Right lobe of liver (tissue), 6 donors: Measurements from ENCODE around the gene PHEX. TPM values are rescaled to one million over a fixed set of nuclear protein-coding genes. Genes with fewer than 3 reads are reported as not detected.

Source experiments
- ATAC-seq, 4 donors: fragments of 200-7000 bp; cut with Tn5 transposase; one replicate each; pipeline ENCODE4 v1.9.1; 2020; ENCODE audit warnings: mild to moderate bottlenecking in 4 of 4, moderate library complexity in 4 of 4
- DNase-seq, 3 donors: peaks; one replicate each; pipeline ENCODE4 v3.0.0-alpha.2; 2020
- H3K27ac ChIP-seq, 3 donors: fragments of 200-600 bp; one replicate each; pipeline ENCODE4 v1.8.0; 2022
- H3K27me3 ChIP-seq, 2 donors: fragments of 200-600 bp; one replicate each; pipeline ENCODE4 v1.8.0; 2022
- H3K36me3 ChIP-seq, 4 donors: fragments of 200-600 bp; sonication (generic) in 1 of 4; one replicate each; pipeline versions ENCODE4 v1.5.1 to v1.8.0; 2017 to 2022; ENCODE audit warnings: control low read depth in 1 of 4
- H3K4me1 ChIP-seq, 4 donors: fragments of 200-600 bp; sonication (generic) in 1 of 4; one replicate each; pipeline versions ENCODE4 v1.5.1 to v1.8.0; 2017 to 2022; ENCODE audit warnings: control low read depth in 1 of 4
- H3K4me3 ChIP-seq, 3 donors: fragments of 200-600 bp; one replicate each; pipeline ENCODE4 v1.8.0; 2022
- H3K9me3 ChIP-seq, 4 donors: fragments of 200-600 bp; sonication (generic) in 1 of 4; one replicate each; pipeline versions ENCODE4 v1.5.1 to v1.8.0; 2017 to 2022; ENCODE audit warnings: control low read depth in 1 of 4
- POLR2A ChIP-seq: fragments of 450-650 bp; IDR thresholded peaks from one replicate; pipeline ENCODE4 v1.6.1; 2017; ENCODE audit warnings: antibody characterized with exemption, mild to moderate bottlenecking
- WGBS: methylation state at CpG from one replicate; pipeline ENCODE4 v1.1.6; 2018; ENCODE audit warnings: low coverage, low lambda C conversion rate; ENCODE audit not compliant: insufficient coverage; ENCODE audit errors: missing lambda C conversion rate; 5-methylcytosine and 5-hydroxymethylcytosine counted together
- intact Hi-C, 2 donors: fragments of 100-400 bp; cut with DNase I; formaldehyde crosslinking; loops; one replicate each; pipeline versions ENCODE4 v1.11.2 to v1.14.1; 2022
- total RNA-seq, 6 experiments: library from RNA; depleted of rRNA in 2 of 6; stranded (reverse); fragments of >200 nt in 2 of 6; fragmentation: NEBNext Ultra II Directional in 3 of 6; extraction: Animal tissue kit (Norgen Biotek cat#: 25700) in 3 of 6; gene quantifications; one replicate each; pipeline versions ENCODE4 v1.1.0 to v1.2.4, GENCODE V29; 2016 to 2023
- TF ChIP-seq, protein P1 (sequence below), 4 donors: fragments of 200-600 bp in 3 of 4; fragments of 450-650 bp in 1 of 4; IDR thresholded peaks; one replicate each; pipeline versions ENCODE4 v1.5.1 to v1.8.0; 2016 to 2022; ENCODE audit warnings: antibody characterized with exemption in 4 of 4, mild to moderate bottlenecking in 2 of 4
- donor health status: DM: no; HTN: yes; CAD: no.
- donor health status: DM: no; HTN: no; CAD: no.
- donor health status: DM: no; HTN: no; CAD: no.
- donor health status: DM: no; HTN: yes; CAD: no.
- donor health status: DM: no; HTN: yes; CAD: no.

Gene PHEX
- total RNA-seq, 6 experiments from 2014 or later, result 0.13 TPM; not detected in 5

DNA sequence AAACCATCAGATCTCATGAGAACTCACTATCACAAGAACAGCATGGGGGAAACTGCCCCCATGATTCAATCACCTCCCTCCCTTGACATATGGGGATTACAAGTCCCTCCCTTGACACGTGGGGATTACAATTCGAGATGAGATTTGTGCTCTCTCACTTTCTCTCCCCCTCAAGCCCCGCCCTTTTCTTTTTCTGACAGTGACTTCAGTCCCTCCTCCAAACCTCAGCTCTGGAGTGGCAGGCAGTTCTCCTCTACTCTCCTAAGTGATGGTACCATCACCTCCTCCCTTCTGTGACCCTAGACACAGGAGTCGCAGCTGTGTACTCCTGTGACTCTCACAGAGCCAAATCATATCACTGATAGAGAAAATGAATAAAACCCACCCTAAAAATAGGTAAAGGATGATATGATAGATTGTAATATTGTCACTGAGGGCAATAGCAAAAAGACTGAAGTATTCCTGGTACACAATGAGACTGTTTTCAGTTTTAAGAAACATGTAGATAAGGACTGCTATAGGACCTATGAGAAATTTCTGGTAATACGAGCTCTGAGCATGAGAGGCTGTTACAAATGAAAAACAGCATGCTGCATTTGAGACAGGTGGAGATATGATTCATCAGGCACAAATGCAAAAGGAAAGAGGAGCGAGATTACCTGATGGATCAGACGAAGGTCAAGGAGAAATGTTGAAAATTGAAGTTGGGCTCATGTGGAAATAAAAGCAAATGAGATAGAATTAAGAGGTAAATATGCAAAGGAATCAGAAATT, 139.3 kb downstream of the PHEX start:
- intact Hi-C loops, result no loop called here
- Histone ChIP-seq H3K4me1 (no peaks in the 10 kb centered on the region), H3K4me3 (no peak overlapping the region), H3K27me3 (no peaks in the 10 kb centered on the region), H3K9me3 (no peaks in the 10 kb centered on the region), H3K36me3 (no peaks in the 10 kb centered on the region), H3K27ac (no peak overlapping the region)
- WGBS, result 34% methylated on average over 7 of the region's 7 CpGs
- DNase-seq, result no peak
- TF ChIP-seq, protein P1, sequence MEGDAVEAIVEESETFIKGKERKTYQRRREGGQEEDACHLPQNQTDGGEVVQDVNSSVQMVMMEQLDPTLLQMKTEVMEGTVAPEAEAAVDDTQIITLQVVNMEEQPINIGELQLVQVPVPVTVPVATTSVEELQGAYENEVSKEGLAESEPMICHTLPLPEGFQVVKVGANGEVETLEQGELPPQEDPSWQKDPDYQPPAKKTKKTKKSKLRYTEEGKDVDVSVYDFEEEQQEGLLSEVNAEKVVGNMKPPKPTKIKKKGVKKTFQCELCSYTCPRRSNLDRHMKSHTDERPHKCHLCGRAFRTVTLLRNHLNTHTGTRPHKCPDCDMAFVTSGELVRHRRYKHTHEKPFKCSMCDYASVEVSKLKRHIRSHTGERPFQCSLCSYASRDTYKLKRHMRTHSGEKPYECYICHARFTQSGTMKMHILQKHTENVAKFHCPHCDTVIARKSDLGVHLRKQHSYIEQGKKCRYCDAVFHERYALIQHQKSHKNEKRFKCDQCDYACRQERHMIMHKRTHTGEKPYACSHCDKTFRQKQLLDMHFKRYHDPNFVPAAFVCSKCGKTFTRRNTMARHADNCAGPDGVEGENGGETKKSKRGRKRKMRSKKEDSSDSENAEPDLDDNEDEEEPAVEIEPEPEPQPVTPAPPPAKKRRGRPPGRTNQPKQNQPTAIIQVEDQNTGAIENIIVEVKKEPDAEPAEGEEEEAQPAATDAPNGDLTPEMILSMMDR (IDR thresholded peaks at IDR 0.05), result no peak
- TF ChIP-seq POLR2A, result no peak
- no peak for ATAC-seq

DNA sequence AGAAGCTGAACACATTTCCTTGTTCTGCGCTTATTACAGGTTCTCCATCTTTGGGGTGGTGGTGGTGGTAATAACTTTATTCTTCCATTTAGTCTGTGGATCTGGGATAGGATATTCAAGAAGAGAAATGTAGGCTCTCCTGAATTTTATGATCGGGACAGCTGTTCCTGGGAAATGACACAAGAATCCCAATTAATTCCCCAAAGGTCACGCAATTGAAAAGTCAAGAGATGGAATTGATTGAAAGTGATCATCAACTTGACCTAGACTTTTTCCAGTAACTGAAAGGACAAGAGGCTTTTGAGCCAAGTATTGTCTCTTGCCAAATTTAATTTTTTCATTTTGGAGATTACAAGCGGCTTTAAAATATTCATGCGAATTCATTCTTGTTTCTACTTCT, 141.8 kb downstream of the PHEX start:
- ATAC-seq, result no peak
- H3K4me3 ChIP-seq, result no peak overlapping the region
- no peaks in the 10 kb centered on the region for H3K27me3 ChIP-seq
- 75% methylated on average over 5 of the region's 5 CpGs for WGBS
- H3K4me1 ChIP-seq, result no peaks in the 10 kb centered on the region
- H3K27ac ChIP-seq, result no peak overlapping the region
- intact Hi-C loops, result no loop called here
- no peak for DNase-seq
- no peaks in the 10 kb centered on the region for H3K36me3 ChIP-seq
- H3K9me3 ChIP-seq, result no peaks in the 10 kb centered on the region
- TF ChIP-seq, protein P1 (IDR thresholded peaks at IDR 0.05), result no peak
- no peak for TF ChIP-seq POLR2A

DNA sequence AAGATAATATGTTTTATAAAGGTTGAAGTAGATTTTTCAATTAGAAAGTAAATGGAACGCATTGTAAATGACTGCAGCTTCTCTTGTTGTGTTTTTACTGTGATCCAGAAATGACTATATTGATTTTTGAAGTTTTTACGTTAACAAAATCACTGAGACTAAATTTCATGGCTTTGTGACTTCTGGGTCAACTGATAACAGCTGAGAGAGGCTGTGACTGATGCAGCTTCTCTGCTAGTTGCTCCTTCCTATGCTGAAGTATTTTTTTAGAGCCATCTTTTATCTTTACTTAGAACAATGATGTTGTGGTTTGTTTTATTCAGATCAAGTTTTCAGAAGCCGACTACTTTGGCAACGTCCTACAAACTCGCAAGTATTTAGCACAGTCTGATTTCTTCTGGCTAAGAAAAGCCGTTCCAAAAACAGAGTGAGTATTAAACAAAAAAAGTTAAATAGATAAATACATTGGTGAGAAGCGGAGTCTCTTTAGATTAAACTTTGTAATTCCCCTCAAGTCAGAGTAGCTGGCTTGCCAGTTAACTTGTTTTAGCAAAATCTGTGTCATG, 145.9 kb downstream of the PHEX start:
- intact Hi-C loops, result no loop called here
- DNase-seq, result no peak
- no peak for ATAC-seq
- TF ChIP-seq POLR2A, result no peak
- TF ChIP-seq, protein P1 (IDR thresholded peaks at IDR 0.05), result no peak
- WGBS, result 34% methylated on average over 7 of the region's 7 CpGs
- no peaks in the 10 kb centered on the region for H3K27me3 ChIP-seq
- H3K27ac ChIP-seq, result no peak overlapping the region
- H3K9me3 ChIP-seq, result no peaks in the 10 kb centered on the region
- no peaks in the 10 kb centered on the region for H3K4me1 ChIP-seq
- no peaks in the 10 kb centered on the region for H3K36me3 ChIP-seq
- H3K4me3 ChIP-seq, result no peak overlapping the region

DNA sequence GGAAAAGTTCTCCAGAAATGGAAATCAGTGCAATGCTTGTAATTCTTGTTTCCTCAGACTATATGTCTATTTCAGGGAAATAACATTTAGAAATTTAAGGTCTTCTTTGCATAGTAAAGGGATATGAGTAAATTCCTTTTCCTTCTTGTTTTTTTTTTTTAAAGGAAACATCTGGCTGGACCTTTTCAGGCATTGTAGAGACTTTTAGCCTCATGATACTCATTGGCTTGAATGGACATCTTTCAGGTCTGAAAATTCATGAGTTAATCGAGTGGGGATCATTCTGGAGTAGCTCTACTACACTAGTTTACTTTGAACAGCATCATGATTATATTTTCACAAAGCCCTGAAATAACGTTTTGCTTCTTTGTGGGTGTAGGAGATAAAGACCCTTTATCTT, 152.0 kb downstream of the PHEX start:
- DNase-seq, result no peak
- no peaks in the 10 kb centered on the region for H3K4me1 ChIP-seq
- H3K36me3 ChIP-seq, result no peaks in the 10 kb centered on the region
- H3K27ac ChIP-seq, result no peak overlapping the region
- intact Hi-C loops, result no loop called here
- no peaks in the 10 kb centered on the region for H3K27me3 ChIP-seq
- H3K9me3 ChIP-seq, result no peaks in the 10 kb centered on the region
- 12% methylated on average over 2 of the region's 2 CpGs for WGBS
- no peak overlapping the region for H3K4me3 ChIP-seq
- no peak for ATAC-seq
- no peak for TF ChIP-seq POLR2A
- TF ChIP-seq, protein P1 (IDR thresholded peaks at IDR 0.05), result no peak
